ENCODE measurements around the gene LRRK1.

GRCh38 chr15:101108461-101108775 is 189.3 kb downstream of the LRRK1 start:
- no peak for TF ChIP-seq POLR2AphosphoS5 (IDR thresholded peaks at IDR 0.05; ENCODE audit: insufficient read depth in 1 of 2, low read depth in 1 of 2)
- no peak for TF ChIP-seq CTCF (IDR thresholded peaks at IDR 0.05)
- TF ChIP-seq POLR2A (IDR thresholded peaks at IDR 0.05), result no peak
